Fibroblast of peridontal ligament (primary cell): ENCODE results near the gene EHD1.
A peak's percentile ranks its signal among the peaks of the same experiment; 100 is the strongest.

Experiments used
- DNase-seq: peaks from one replicate; pipeline ENCODE4 v3.0.0-alpha.2; 2010; ENCODE audit errors: extremely low read depth

The EHD1 gene

DNA sequence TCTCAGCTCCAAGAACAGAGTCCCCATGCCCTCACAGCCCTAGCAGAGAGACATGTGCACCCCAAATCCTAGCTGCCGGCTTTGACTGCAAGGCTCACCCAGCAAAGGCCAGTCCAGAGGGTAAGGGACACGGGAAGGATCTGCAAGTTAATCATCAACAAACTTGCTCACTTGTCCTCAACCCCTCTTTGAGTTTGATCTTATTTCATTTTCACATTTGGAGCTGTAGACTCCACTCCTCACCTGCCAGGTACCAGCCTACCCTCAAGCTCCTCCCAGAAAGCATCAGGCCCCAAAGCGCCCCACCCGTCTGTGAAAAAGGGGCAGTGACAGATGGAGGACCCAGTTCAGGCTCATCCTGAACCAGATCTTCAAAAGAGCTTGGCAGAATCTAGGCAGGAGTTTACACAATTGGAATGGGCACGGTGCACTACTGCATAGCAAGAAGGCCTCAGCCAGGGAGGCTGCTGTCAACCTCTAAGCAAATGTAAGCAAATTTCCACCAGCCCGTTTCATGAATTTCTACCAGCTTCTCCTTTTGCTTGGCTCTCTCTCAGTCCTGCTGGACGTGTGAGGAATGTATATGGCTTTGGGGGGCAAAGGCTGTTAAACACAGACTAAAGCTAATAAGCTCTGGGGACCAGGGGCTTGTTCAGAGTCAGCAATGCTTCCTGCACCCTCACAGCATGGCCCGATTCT is 5.5 kb downstream of the EHD1 start:
- DNase-seq, result no peak

- DNase-seq, result no peak
Observed at GRCh38 chr11:64871492-64871891, 6.9 kb downstream of the EHD1 start.

DNA sequence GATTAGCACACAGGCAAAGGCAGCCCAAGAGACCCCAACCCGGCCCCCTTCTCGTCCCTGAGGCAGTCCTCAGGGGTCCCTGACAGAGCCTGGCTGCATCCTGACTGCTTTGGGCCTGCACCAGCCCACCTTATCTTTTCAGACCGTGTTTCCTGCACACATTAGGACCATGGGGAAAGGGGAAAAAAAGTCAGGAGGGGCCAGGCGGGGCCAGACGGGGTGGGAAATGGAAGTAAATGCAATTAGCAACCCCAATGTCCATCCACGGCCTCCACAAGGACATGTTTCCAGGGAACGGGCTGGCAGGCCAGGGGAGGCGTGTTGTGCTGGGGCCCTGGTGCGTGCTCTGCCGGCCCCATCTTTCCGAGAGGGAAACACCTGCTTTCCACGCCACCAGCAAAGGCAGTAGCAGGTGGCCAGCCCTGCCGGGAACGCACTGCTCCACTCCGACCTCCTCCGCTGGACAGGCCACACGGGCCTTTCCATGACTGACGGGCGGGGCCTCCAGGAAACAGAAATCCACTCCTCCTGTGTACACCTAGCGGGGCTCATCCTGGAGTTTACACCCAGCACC is 7.4 kb downstream of the EHD1 start:
- DNase-seq, result no peak

GRCh38 chr11:64870176-64870892 is 8.1 kb downstream of the EHD1 start:
- DNase-seq, result peak; percentile 79

DNA sequence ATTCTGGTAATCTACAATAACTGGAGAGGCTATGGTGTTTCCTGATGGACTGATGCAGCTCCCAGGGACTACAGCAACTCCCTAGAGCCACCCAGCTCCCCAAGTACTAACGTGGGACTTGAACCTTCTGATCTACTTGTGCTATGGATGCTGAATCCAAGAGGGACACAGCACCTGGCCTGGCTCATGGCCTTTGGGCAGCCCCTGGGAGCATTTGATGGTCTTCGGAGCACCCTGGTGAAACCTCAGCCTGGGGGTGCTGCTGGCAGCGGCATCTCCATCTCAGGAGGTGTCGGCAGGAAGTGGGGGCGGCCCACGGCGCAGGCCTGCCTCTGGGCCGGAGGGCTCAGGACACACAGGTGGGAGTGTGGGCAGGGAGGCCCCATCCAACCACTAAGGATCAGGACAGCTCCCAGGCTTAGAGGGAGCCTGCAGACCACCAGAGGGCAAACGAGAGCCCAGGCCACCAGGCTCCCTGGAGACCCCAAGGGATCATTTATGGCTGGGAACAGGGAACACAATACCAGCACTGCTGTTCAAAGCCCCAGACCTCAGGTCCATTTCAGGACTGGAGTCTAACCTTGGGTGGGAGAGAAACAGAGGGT is 8.7 kb downstream of the EHD1 start:
- DNase-seq, result no peak

- peak; percentile 74 for DNase-seq
Observed at GRCh38 chr11:64868904-64869570, 9.4 kb downstream of the EHD1 start.

- no peak for DNase-seq
Observed at GRCh38 chr11:64867748-64868462, 10.5 kb downstream of the EHD1 start.

DNA sequence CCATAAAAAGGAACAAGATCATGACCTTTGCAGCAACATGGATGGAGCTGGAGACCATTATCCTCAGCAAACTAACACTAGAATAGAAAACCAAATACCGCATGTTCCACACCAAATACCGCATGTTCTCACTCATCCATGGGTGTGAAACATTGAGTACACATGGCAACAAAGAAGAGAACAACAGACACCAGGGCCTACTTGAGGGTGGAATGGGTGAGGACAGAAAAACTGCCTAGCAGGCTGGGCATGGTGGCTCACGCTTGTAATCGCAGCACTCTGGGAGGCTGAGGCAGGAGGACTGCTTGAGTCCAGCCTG is 12.3 kb downstream of the EHD1 start:
- DNase-seq, result no peak

DNA sequence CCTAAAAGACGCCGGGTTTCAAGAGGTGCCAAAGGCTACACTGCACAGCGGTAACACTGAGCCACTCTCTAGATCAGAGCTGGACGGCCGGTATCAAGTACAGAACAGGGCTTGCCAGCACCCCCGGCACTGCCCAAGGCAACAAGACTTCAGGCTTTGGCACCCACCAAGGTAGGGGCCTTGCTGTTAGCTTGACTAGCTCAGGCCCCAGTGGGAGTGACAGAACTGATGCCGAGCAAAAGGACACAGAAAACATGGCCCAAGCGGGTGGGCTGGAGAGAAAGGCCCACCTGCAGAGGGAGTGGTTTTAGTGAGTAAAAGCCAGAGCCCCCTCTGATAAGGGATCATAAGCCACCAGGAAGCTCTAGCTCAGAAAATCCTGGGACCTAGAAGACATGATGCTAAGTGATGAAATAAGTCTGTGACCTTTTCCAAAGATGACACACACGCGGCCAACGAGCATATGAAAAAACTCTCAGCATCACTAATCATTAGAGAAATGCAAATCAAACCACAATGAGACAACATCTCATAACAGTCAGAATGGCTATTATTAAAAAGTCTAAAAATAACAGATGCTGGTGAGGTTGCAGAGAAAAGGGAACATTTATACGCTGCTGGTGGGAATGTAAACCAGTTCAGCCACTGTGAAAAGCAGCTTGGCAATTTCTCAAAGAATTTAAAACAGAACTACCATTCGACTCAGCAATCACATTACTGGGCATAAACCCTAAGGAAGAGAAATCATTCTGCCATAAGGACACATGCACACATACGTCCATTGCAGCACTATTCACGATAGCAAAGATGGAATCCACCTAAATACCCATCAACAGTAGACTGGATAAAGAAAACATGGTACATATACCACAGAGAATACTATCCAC is 12.9 kb downstream of the EHD1 start:
- DNase-seq, result peak; percentile 90

- peak; percentile 95 for DNase-seq
Observed at GRCh38 chr11:64864473-64865285, 13.7 kb downstream of the EHD1 start.

GRCh38 chr11:64864135-64864472 is 14.3 kb downstream of the EHD1 start:
- DNase-seq, result no peak

GRCh38 chr11:64863391-64864060 is 14.9 kb downstream of the EHD1 start:
- DNase-seq, result no peak

- DNase-seq, result no peak
Observed at GRCh38 chr11:64862987-64863390, 15.4 kb downstream of the EHD1 start.

DNA sequence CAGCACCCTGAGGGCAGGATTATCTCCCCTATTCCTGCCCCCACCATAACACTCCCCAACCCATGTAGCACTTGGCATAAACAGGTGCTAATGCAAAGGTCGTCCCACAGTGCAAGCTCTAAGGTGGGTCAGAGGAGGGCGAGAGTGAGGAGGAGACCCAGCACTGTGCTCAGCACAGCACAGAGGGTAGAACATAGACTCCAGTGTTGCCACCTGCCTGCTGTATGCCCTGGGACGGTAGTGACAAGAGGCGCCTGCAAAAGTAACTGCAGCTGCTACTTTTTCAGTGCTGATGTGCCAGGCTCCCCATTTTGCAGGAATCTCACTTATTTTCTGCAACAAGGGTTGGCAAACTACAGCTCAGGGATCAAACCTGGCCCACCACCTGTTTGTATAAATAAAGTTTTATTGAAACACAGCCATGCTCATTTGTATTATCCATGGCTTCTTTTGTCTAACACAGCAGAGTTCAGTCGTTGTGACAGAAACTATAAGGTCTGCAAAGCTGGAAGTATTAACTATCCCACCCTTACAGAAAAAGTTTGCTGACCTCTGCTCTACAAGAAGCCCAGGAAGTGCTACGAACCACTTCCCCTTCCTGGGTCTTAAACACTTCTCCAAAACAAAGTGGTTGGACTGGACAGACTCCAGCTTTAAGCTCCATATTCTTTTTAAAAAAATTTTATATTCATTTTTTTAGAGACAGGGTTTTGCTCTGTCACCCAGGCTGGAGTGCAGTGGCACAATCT is 17.0 kb downstream of the EHD1 start:
- no peak for DNase-seq

DNA sequence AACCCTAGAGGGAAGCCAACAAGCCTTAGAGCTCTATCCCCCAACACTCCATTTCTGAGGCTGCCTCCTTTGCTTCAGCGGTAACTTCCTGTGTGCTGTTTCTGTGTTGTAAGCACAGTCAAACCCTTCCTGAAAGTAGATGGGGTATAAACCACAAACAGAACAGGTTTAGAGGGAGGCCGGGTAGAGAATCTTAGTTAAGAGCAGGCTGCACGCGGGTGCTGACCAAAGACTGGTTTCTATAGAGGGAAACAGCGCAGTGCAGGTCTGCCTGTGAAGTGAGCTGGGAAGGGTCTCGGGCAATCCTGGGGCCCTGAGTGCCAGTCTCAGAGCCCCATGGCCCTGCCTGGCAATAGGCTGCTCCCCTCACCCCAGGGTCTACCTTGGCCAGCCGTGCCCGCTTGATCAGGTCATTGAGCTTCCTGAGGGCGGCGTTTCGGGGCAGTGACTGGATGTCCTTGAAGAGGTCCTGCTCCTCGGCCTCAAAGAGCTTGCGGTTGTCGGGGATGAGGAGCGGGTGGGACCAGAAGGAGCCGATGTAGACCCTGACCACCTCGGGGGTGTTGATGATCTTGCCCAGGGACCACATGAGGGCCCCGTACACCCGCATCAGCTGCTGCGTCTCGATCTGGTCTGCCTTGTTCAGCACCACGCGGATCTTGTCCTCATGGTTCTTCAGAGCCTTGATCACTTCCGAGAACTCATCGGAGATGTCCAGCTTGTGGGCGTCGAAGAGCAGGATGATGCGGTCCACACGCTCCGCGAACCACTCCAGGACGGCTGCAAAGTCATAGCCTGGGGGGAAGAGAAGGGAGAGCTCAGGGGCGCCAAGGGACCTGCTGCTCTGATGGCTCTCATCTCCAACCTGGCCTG is 18.6 kb downstream of the EHD1 start:
- no peak for DNase-seq

GRCh38 chr11:64858467-64859263 is 19.8 kb downstream of the EHD1 start:
- no peak for DNase-seq

GRCh38 chr11:64857485-64857884 is 20.9 kb downstream of the EHD1 start:
- DNase-seq, result no peak
